Measurements from ENCODE around the gene ABHD2.
"Not testable (repeated sequence)": the region's sequence is repeated elsewhere in the genome, so short reads cannot be mapped to it uniquely, and the experiment has no call there.

The ABHD2 gene

GRCh38 chr15:89243046-89243690, 154.9 kb downstream of the ABHD2 start:
- no peak for DNase-seq

- DNase-seq = peak; percentile 98
Observed at GRCh38 chr15:89243691-89244573, 155.7 kb downstream of the ABHD2 start, which contains the start of gene FANCI. Gene FANCI (plus strand): TSS chr15:89243979. CDS start chr15:89247648, 3,669 bp downstream.

GRCh38 chr15:89244574-89244903, 156.3 kb downstream of the ABHD2 start:
- DNase-seq = no peak

- DNase-seq = no peak
Observed at GRCh38 chr15:89247446-89247845, 159.2 kb downstream of the ABHD2 start.

- DNase-seq = no peak
Observed at GRCh38 chr15:89248584-89248983, 160.3 kb downstream of the ABHD2 start.

- DNase-seq = not testable (repeated sequence)
Observed at GRCh38 chr15:89250142-89250541, 161.9 kb downstream of the ABHD2 start.
